Panc1 (cell line): Measurements from ENCODE around the gene TNFAIP2.

Experiments
- CTCF ChIP-seq: fragments of 450-650 bp; IDR thresholded peaks from 2 replicates; pipeline ENCODE4 v1.5.1; 2017; ENCODE audit warnings: mild to moderate bottlenecking
- POLR2AphosphoS5 ChIP-seq: IDR thresholded peaks from 2 replicates; pipeline ENCODE4 v1.6.1; 2012; ENCODE audit warnings: mild to moderate bottlenecking, low read depth, low read length, moderate library complexity
- REST ChIP-seq, 2 experiments: IDR thresholded peaks; 2 replicates each; pipeline ENCODE4 v1.6.1; 2011 to 2012; ENCODE audit warnings: low read depth in 2 of 2, control low read depth in 1 of 2, low read length in 1 of 2, mild to moderate bottlenecking in 1 of 2, moderate library complexity in 1 of 2; ENCODE audit not compliant: insufficient read depth in 1 of 2
- SIN3A ChIP-seq: IDR thresholded peaks from 2 replicates; pipeline ENCODE4 v1.6.1; 2012; ENCODE audit warnings: low read depth, mild to moderate bottlenecking, low read length, moderate library complexity, borderline replicate concordance; ENCODE audit not compliant: insufficient read depth
- TCF7L2 ChIP-seq: IDR thresholded peaks from 2 replicates; pipeline ENCODE4 v1.6.1; 2011; ENCODE audit warnings: mild to moderate bottlenecking, low read depth, low read length, inconsistent platforms

- TF ChIP-seq CTCF (no peak), SIN3A (no peak), POLR2AphosphoS5 (no peak), REST (IDR thresholded peaks at IDR 0.05; ENCODE audit: insufficient read depth in 1 of 2, low read depth in 2 of 2, low read length in 1 of 2) (no peak), TCF7L2 (no peak)
These were observed 39.0 kb upstream of the TNFAIP2 start, which contains the start of gene LBHD2 for GRCh38 chr14:103084021-103084919.
